GM19193 (cell line): ENCODE measurements around the gene TVP23B.
A peak's percentile ranks its signal among the peaks of the same experiment; 100 is the strongest.
"Not testable (repeated sequence)": the region's sequence is repeated elsewhere in the genome, so short reads cannot be mapped to it uniquely, and the experiment has no call there.

Source experiments
- POLR2A ChIP-seq: IDR thresholded peaks from 4 replicates; pipeline ENCODE4 v1.6.1; 2011; ENCODE audit not compliant: insufficient read depth, insufficient read length; ENCODE audit errors: extremely low read depth

The TVP23B gene

GRCh38 chr17:18780991-18781718 lies at the start of gene TVP23B:
TVP23B (plus strand) TSS chr17:18781183; CDS start chr17:18781294, 111 bp downstream.
- peak; percentile 56 for TF ChIP-seq POLR2A

DNA sequence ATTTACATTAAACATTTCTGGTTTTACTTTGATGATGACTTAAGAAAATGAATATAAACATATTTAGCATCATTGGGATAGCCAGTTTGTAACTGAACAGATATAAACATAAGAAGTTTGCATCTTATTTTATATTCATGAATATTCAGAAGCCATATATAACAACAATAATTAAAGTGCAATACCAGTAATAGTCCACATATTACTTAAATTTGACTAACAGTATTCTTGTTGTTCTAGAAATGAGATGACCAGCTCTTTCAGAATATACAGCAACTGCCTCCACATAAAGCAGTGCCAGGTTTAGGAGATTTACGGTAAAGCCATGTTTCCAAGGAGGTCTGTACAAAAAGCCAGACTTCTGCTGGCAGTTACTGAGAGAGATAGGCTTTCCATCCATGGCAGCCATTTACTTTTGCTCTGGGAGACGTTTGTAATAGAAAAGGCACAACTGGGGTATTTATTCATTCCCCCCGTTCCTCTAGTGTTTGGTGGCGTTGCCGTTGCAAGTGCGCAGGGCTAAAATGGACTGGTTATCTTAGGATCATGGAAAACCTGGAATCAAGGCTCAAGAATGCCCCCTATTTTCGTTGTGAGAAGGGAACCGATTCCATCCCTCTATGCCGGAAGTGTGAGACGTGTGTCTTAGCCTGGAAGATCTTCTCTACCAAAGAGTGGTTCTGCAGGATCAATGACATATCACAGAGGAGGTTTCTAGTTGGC lies 37.1 kb upstream of the TVP23B start, which contains the start of gene FBXW10:
TSS of gene FBXW10 (plus strand) at position 356 of the 723 bp plus-strand sequence. CDS start at position 547, 191 bp downstream.
- not testable (repeated sequence) for TF ChIP-seq POLR2A

GRCh38 chr17:18772471-18772870 lies 8.5 kb upstream of the TVP23B start:
- TF ChIP-seq POLR2A: no peak

GRCh38 chr17:18848501-18848900 lies 67.5 kb downstream of the TVP23B start:
- TF ChIP-seq POLR2A: no peak

DNA sequence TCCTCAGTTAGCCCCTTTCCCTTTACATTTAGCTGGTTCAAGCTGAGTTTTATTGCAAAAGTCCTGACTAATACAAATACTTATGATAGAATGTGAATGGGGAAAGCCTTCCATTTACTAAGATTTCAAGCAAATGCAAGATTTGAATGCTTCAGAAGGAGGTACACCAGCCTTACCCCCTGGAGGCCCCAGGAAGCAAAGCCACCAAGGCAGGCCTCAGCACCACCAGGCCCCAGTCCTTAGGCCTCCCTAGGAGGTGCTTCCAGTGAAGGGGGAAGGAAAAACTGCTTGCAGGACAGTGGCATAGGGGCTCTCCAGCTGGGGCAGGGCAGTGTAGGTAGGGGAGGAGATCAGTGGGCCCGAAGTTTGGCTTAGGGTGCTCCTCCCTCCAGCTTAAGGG lies 69.7 kb downstream of the TVP23B start:
- TF ChIP-seq POLR2A: no peak

DNA sequence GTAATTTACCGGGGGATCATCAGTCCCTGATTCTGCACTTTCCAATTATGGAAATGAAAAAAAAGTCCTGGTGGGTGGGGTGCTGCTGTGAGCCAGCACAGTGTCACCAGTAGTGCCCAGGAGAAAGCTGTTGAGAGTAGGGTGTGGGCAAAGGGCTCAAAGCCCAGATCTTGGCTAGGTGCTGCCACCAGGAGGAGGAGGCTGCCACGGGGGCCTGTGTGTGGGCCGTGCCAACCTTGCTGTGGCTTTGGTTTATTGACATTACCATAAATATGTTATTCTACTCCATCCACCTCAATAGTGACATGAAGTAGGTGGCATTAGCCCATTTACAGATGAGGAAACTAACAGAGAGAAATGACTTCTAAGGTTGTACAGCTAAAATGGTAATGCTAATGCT lies 70.2 kb downstream of the TVP23B start:
- no peak for TF ChIP-seq POLR2A

DNA sequence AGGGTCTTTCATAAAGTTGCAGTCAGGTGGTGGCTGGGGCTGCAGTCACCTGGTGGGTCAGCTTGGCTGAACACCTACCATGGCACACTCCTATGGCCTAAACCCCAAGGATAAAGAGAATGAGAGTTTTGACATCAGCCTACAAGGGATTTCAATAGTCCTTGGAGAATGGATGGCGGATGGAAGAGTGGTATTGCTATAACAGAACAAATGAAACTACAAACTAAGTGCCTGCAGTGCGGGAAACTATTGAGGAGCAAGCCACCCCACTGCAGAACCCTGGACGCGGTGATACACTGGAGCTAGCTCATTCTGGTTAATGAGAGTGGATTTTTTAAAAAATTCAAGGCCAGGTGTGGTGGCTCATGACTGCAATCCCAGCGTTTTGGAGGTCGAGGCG lies 74.0 kb downstream of the TVP23B start:
- TF ChIP-seq POLR2A: no peak

DNA sequence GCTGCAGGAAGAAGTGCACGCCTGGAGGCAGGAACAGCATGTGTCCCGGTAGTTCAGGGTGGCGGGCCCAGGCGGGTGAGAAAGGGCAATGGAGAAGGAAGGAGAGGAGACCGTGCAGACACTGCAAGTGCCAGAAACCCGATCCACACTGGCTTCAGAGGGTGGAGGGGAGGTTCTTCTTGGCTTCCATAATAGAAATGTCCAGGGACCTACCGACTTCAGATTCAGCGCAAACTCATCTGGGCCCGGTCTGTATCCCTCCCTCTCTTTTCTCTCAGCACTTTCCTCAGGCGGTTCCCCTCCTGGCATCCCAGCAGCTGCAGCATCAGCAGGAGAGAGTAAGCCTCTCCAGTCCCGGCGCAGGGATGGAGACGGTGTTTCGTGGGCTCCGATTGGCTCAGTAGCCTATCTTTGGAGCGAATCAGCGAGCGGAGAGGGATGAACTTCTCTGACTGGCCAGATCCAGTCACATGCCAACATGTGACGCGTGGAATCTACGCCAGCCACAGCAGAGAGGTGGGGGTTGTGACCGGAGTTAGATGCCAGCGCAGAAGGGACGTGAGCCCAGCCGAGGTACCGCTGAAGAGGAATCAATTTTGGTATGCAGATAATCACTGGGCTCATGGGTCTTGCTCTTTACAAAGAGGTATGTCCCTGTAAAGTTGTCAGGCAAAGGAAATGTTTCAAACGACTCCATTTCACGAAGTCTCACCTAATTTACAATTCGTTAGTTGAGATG lies 75.0 kb downstream of the TVP23B start:
- TF ChIP-seq POLR2A: peak; percentile 74
